HG03558 (cell line): ENCODE measurements around the gene CRIP2.

Source experiments
- ATAC-seq: cut with Tn5 transposase; IDR thresholded peaks from one replicate; pipeline ENCODE4 v1.9.1; 2021; ENCODE audit warnings: moderate number of reproducible peaks; ENCODE audit not compliant: unreplicated experiment; ENCODE audit errors: extremely low read depth

CRIP2 gene

GRCh38 chr14:105519946-105520698 is 45.5 kb downstream of the CRIP2 start:
- ATAC-seq, result no peak

DNA sequence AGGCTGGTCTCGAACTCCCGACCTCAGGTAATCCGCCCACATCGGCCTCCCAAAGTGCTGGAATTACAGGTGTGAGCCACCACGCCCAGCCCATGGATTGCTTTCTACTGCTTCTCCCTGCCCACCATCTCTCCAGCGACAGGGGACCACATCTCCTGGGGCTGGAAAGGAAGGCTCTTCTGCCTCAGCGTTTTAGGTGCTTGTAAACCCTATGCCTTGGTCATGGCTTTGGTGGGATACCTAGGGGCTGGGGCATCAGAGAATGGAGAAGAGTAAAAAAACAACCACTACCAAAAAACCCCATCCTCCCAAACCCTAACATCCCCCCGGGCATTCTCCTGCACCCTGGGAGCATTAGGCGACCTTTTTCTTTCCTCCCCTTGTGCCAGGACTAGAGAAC is 50.7 kb downstream of the CRIP2 start:
- no peak for ATAC-seq

- ATAC-seq, result no peak
Measured at GRCh38 chr14:105525861-105526775, 51.5 kb downstream of the CRIP2 start, which contains the start of gene TMEM121. TSS of gene TMEM121 (plus strand) at chr14:105526583. CDS start at chr14:105528835, 2,252 bp downstream.

DNA sequence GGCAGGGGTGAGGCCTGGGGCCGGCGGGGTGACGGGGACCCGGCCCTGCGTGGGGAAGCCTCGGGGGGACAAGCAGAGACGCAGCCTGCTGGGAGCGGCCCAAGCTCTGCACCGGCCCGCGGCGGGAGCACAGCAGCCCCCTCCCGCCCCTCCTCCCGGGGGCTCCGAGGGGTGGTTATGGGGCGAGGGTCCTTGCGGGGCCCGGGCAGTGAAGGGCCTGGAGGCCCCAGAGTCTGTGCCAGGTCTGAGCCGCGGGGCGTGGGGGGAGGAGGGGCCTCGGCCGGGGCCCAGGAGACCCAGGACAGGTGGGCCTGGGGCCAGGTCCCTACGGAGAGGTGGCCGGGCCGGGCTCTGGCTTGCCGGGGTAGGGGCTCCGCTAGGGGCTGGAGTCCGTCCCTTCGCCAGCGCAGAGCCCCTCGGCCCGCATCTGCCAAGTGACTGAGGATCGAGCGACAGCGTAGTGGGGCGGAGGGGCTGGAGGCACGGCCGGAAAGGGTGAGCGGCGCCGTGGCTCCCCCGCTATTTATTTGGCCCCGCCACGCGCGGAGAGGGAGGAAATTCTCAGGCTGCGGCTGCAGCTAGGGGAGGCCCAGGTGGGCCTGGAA is 52.3 kb downstream of the CRIP2 start:
- no peak for ATAC-seq

GRCh38 chr14:105527381-105527825 is 52.8 kb downstream of the CRIP2 start:
- ATAC-seq, result no peak

GRCh38 chr14:105527826-105528585 is 53.4 kb downstream of the CRIP2 start:
- no peak for ATAC-seq

- no peak for ATAC-seq
Measured at GRCh38 chr14:105528586-105529318, 54.1 kb downstream of the CRIP2 start.

- ATAC-seq, result no peak
Measured at GRCh38 chr14:105529319-105529568, 54.6 kb downstream of the CRIP2 start.
